Measurements from ENCODE around the gene TRIM40.

Gene TRIM40

GRCh38 chr6:30147096-30147495 is 11.2 kb downstream of the TRIM40 start:
- DNase-seq (ENCODE audit: low read depth in 1 of 2, low spot score in 1 of 2): no peak

GRCh38 chr6:30149234-30149633 is 13.3 kb downstream of the TRIM40 start:
- no peak for DNase-seq (ENCODE audit: low read depth in 1 of 2, low spot score in 1 of 2)

GRCh38 chr6:30149858-30150550 is 14.1 kb downstream of the TRIM40 start:
- DNase-seq (ENCODE audit: low read depth in 1 of 2, low spot score in 1 of 2): no peak

GRCh38 chr6:30150671-30151395 is 14.9 kb downstream of the TRIM40 start:
- DNase-seq (ENCODE audit: low read depth in 1 of 2, low spot score in 1 of 2): no peak

- DNase-seq (ENCODE audit: low read depth in 1 of 2, low spot score in 1 of 2): no peak
Measured at GRCh38 chr6:30151580-30151979, 15.6 kb downstream of the TRIM40 start.

- DNase-seq (ENCODE audit: low read depth in 1 of 2, low spot score in 1 of 2): no peak
Measured at GRCh38 chr6:30152016-30152673, 16.2 kb downstream of the TRIM40 start.

GRCh38 chr6:30152910-30153610 is 17.1 kb downstream of the TRIM40 start:
- no peak for DNase-seq (ENCODE audit: low read depth in 1 of 2, low spot score in 1 of 2)

GRCh38 chr6:30154061-30154460 is 18.1 kb downstream of the TRIM40 start:
- no peak for DNase-seq (ENCODE audit: low read depth in 1 of 2, low spot score in 1 of 2)

- DNase-seq (ENCODE audit: low read depth in 1 of 2, low spot score in 1 of 2): no peak
Measured at GRCh38 chr6:30154709-30155519, 19.0 kb downstream of the TRIM40 start.

GRCh38 chr6:30155520-30156261 is 19.8 kb downstream of the TRIM40 start:
- DNase-seq (ENCODE audit: low read depth in 1 of 2, low spot score in 1 of 2): no peak

- no peak for DNase-seq (ENCODE audit: low read depth in 1 of 2, low spot score in 1 of 2)
Measured at GRCh38 chr6:30156262-30156599, 20.3 kb downstream of the TRIM40 start.

- DNase-seq (ENCODE audit: low read depth in 1 of 2, low spot score in 1 of 2): no peak
Measured at GRCh38 chr6:30156774-30157173, 20.8 kb downstream of the TRIM40 start.

GRCh38 chr6:30157581-30157980 is 21.6 kb downstream of the TRIM40 start:
- DNase-seq (ENCODE audit: low read depth in 1 of 2, low spot score in 1 of 2): no peak

GRCh38 chr6:30157999-30158398 is 22.1 kb downstream of the TRIM40 start:
- DNase-seq (ENCODE audit: low read depth in 1 of 2, low spot score in 1 of 2): no peak

- no peak for DNase-seq (ENCODE audit: low read depth in 1 of 2, low spot score in 1 of 2)
Measured at GRCh38 chr6:30158475-30159040, 22.6 kb downstream of the TRIM40 start.

- no peak for DNase-seq (ENCODE audit: low read depth in 1 of 2, low spot score in 1 of 2)
Measured at GRCh38 chr6:30160008-30160784, 24.3 kb downstream of the TRIM40 start.

- DNase-seq (ENCODE audit: low read depth in 1 of 2, low spot score in 1 of 2): no peak
Measured at GRCh38 chr6:30160785-30161531, 25.0 kb downstream of the TRIM40 start, which contains the start of gene TRIM10. Gene TRIM10 (minus strand): TSS chr6:30161211. CDS start chr6:30160858, 353 bp downstream.
